OCI-LY3 (cell line): Measurements from ENCODE around the gene PNLDC1.

Experiments
- EZH2phosphoT487 ChIP-seq: fragments of 200-600 bp; shearing (Covaris generic); IDR thresholded peaks from 2 replicates; pipeline ENCODE4 v1.6.1; 2018; ENCODE audit warnings: antibody characterized with exemption, mixed run types, low read depth
- TF ChIP-seq, protein P1 (sequence below): fragments of 200-600, 300-600 bp; sonication (generic); IDR thresholded peaks from 2 replicates; pipeline ENCODE4 v1.5.1; 2014; ENCODE audit warnings: antibody characterized with exemption, low read length, low read depth

DNA sequence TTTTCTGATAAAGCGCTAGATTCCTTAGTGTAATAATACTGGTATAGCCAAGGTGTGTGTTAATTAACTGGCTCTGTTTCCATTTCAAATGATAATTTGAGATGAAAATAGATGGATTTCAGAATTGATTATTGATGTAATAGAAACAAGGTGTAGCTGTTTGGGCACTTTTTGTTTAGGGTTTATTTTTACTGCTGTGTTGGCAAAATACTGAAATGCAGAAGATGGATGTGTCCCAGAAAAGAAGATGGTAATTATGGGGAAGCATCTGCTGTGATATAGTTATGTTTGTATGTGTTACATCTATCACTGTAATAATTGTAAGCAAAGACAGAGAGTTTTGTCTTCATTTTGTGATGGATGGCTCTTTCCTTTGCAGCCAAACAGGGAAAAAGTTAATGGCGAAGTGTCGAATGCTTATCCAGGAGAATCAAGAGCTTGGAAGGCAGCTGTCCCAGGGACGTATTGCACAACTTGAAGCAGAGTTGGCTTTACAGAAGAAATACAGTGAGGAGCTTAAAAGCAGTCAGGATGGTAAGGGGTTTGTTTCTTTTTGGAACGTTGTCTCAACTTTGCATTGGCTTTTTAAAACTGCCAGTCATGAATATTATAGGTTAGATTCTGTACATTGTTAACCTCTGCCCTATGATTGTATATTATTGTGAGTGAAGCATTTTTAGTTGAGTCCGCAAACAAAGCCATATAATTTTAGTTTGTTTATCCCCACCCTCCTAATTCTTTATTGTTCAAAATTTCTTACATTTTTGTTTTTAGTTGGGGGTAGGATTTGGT is 46.8 kb upstream of the PNLDC1 start:
- TF ChIP-seq, protein P1, sequence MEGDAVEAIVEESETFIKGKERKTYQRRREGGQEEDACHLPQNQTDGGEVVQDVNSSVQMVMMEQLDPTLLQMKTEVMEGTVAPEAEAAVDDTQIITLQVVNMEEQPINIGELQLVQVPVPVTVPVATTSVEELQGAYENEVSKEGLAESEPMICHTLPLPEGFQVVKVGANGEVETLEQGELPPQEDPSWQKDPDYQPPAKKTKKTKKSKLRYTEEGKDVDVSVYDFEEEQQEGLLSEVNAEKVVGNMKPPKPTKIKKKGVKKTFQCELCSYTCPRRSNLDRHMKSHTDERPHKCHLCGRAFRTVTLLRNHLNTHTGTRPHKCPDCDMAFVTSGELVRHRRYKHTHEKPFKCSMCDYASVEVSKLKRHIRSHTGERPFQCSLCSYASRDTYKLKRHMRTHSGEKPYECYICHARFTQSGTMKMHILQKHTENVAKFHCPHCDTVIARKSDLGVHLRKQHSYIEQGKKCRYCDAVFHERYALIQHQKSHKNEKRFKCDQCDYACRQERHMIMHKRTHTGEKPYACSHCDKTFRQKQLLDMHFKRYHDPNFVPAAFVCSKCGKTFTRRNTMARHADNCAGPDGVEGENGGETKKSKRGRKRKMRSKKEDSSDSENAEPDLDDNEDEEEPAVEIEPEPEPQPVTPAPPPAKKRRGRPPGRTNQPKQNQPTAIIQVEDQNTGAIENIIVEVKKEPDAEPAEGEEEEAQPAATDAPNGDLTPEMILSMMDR = no peak
- TF ChIP-seq EZH2phosphoT487 = no peak
